Measurements from ENCODE around the gene PCDHAC2.

- TF ChIP-seq CTCF (IDR thresholded peaks at IDR 0.05; ENCODE audit: low read depth, low read length, missing input control) (no peak), SP1 (IDR thresholded peaks at IDR 0.05) (no peak), EGR1 (IDR thresholded peaks at IDR 0.05; ENCODE audit: low read depth in 2 of 2) (no peak), REST (IDR thresholded peaks at IDR 0.05) (no peak), HNF4G (IDR thresholded peaks at IDR 0.05) (no peak), GABPA (IDR thresholded peaks at IDR 0.05 in 1 of 2, conservative IDR thresholded peaks at IDR 0.05 in 1 of 2) (no peak), RXRA (IDR thresholded peaks at IDR 0.05) (peak in 1 of 2 donors; percentile 24)
These were observed 10.7 kb downstream of the PCDHAC2 start for GRCh38 chr5:140977003-140977402.

Data from liver (tissue), 3 donors.